ENCODE results near the gene KDM3B. TPM values are rescaled to one million over a fixed set of nuclear protein-coding genes. Genes with fewer than 3 reads are reported as not detected.
A peak's percentile ranks its signal among the peaks of the same experiment; 100 is the strongest.

KDM3B gene
- total RNA-seq, 5 donors from 2014 or later (not counting 1 experiment from before 2014, with no cell fraction given): 72.9 to 78.3 (median 76.0) TPM

- peaks cover 0 to 6% of the 10 kb centered on the region in 2 experiments for H3K27me3 ChIP-seq (replicated peaks in 1 of 2; ENCODE audit: control insufficient read depth in 2 of 2, extremely low read depth in 1 of 2, insufficient read depth in 2 of 2, low read length in 1 of 2)
- DNase-seq: no peak
- CTCF ChIA-PET: interaction anchor here (0.5 to 2.7 kb wide), 8 partner anchors 8 to 191 kb away, joined by 3 to 19 read pairs (median 4); partner anchors contain the start of gene HSPA9 (in 1 of the 2)
- Mint-ChIP-seq H3K27ac (peak overlapping the region; percentile 88 to 90), H3K4me3 (peak overlapping the region; percentile 82 to 88 (median 83)), H3K27me3 (no peaks in the 10 kb centered on the region), H3K4me1 (peaks cover 49 to 53% (median 51%) of the 10 kb centered on the region in 3 donors), H3K36me3 (peaks cover 9% of the 10 kb centered on the region), H3K9me3 (no peaks in the 10 kb centered on the region)
- peak overlapping the region; percentile 97 for H3K27ac ChIP-seq (ENCODE audit: low read length)
- ATAC-seq (replicated peaks in 1 of 4): no peak
- H3K36me3 ChIP-seq (ENCODE audit: control insufficient read depth in 2 of 2, extremely low read depth in 1 of 2, insufficient read depth in 1 of 2, low read length in 1 of 2): peaks cover 0 to 3% of the 10 kb centered on the region in 2 donors
- H3K4me3 ChIP-seq (ENCODE audit: control insufficient read depth in 1 of 2, extremely low read depth in 1 of 2, low read length in 1 of 2): peak overlapping the region; percentile 65 to 96
- WGBS (ENCODE audit: insufficient coverage): 44% methylated on average over 6 of the region's 21 CpGs
- H3K9me3 ChIP-seq: no peaks in the 10 kb centered on the region
- H3K4me1 ChIP-seq (ENCODE audit: control insufficient read depth in 1 of 2, extremely low read depth in 1 of 2, insufficient read depth in 2 of 2, low read length in 2 of 2): peaks cover 32 to 67% of the 10 kb centered on the region in 2 experiments
- POLR2A ChIA-PET: interaction anchor here (0.6 to 1.9 kb wide), 4 partner anchors 29 to 902 kb away, joined by 6 to 12 read pairs (median 10); partner anchors contain the start of gene ETF1 (in 1 of the 2)
Measured at GRCh38 chr5:138463419-138464007, 111.0 kb downstream of the KDM3B start.

- H3K36me3 Mint-ChIP-seq: peaks cover 9% of the 10 kb centered on the region
- no peaks in the 10 kb centered on the region for H3K27me3 Mint-ChIP-seq
- WGBS (ENCODE audit: insufficient coverage): 0% methylated on average over 22 of the region's 34 CpGs
- DNase-seq (peak; percentile 87 to 98 (median 91)), ATAC-seq (replicated peaks in 1 of 4) (peak; percentile 60 to 65 (median 62))
- H3K27ac Mint-ChIP-seq: peak overlapping the region; percentile 88 to 90
- Histone ChIP-seq H3K27ac (ENCODE audit: low read length) (peak overlapping the region; percentile 99), H3K9me3 (no peaks in the 10 kb centered on the region), H3K27me3 (replicated peaks in 1 of 2; ENCODE audit: control insufficient read depth in 2 of 2, extremely low read depth in 1 of 2, insufficient read depth in 2 of 2, low read length in 1 of 2) (peaks cover 0 to 6% of the 10 kb centered on the region in 2 experiments), H3K36me3 (ENCODE audit: control insufficient read depth in 2 of 2, extremely low read depth in 1 of 2, insufficient read depth in 1 of 2, low read length in 1 of 2) (peaks cover 0 to 3% of the 10 kb centered on the region in 2 donors), H3K4me3 (ENCODE audit: control insufficient read depth in 1 of 2, extremely low read depth in 1 of 2, low read length in 1 of 2) (peak overlapping the region; percentile 88 to 96), H3K4me1 (ENCODE audit: control insufficient read depth in 1 of 2, extremely low read depth in 1 of 2, insufficient read depth in 2 of 2, low read length in 2 of 2) (peaks cover 27 to 62% of the 10 kb centered on the region in 2 experiments)
- H3K9me3 Mint-ChIP-seq: no peaks in the 10 kb centered on the region
- peaks cover 47 to 53% (median 49%) of the 10 kb centered on the region in 3 donors for H3K4me1 Mint-ChIP-seq
- POLR2A ChIA-PET: interaction anchor here (0.6 to 1.9 kb wide), 2 partner anchors 29 to 79 kb away, joined by 11 to 12 read pairs; partner anchors contain the start of gene ETF1 (in 1 of the 2)
- peak overlapping the region; percentile 82 to 88 (median 83) for H3K4me3 Mint-ChIP-seq
- CTCF ChIA-PET: interaction anchor here (0.5 to 2.7 kb wide), 7 partner anchors 8 to 112 kb away, joined by 3 to 19 read pairs (median 5); partner anchors contain the start of genes KDM3B (in 1 of the 2) and REEP2 (in 1 of the 2)
Measured at GRCh38 chr5:138464008-138464387, 111.5 kb downstream of the KDM3B start.

GRCh38 chr5:138464388-138465260, 112.1 kb downstream of the KDM3B start:
- peaks cover 40 to 47% (median 42%) of the 10 kb centered on the region in 3 donors for H3K4me1 Mint-ChIP-seq
- ATAC-seq (replicated peaks in 1 of 4) (peak; percentile 74 to 76 (median 74)), DNase-seq (peak; percentile 82 to 98 (median 93))
- Histone ChIP-seq H3K27me3 (replicated peaks in 1 of 2; ENCODE audit: control insufficient read depth in 2 of 2, extremely low read depth in 1 of 2, insufficient read depth in 2 of 2, low read length in 1 of 2) (peaks cover 0 to 6% of the 10 kb centered on the region in 2 experiments), H3K36me3 (ENCODE audit: control insufficient read depth in 2 of 2, extremely low read depth in 1 of 2, insufficient read depth in 1 of 2, low read length in 1 of 2) (peaks cover 0 to 3% of the 10 kb centered on the region in 2 donors), H3K4me3 (ENCODE audit: control insufficient read depth in 1 of 2, extremely low read depth in 1 of 2, low read length in 1 of 2) (peak overlapping the region; percentile 88 to 96), H3K4me1 (ENCODE audit: control insufficient read depth in 1 of 2, extremely low read depth in 1 of 2, insufficient read depth in 2 of 2, low read length in 2 of 2) (peaks cover 22 to 56% of the 10 kb centered on the region in 2 experiments), H3K9me3 (no peaks in the 10 kb centered on the region), H3K27ac (ENCODE audit: low read length) (peak overlapping the region; percentile 99)
- no peaks in the 10 kb centered on the region for H3K9me3 Mint-ChIP-seq
- H3K36me3 Mint-ChIP-seq: peaks cover 9% of the 10 kb centered on the region
- POLR2A ChIA-PET: interaction anchor here (0.5 to 1.9 kb wide), 6 partner anchors 28 to 248 kb away, joined by 3 to 12 read pairs (median 4); partner anchors contain the start of gene ETF1 (in 2 of the 2)
- H3K4me3 Mint-ChIP-seq: peak overlapping the region; percentile 82 to 88 (median 83)
- CTCF ChIA-PET: interaction anchor here (0.5 to 2.6 kb wide), 14 partner anchors 9 to 848 kb away, joined by 3 to 19 read pairs (median 4); partner anchors contain the start of genes BRD8 (in 1 of the 2), ETF1 (in 1 of the 2), KDM3B (in 1 of the 2) and REEP2 (in 1 of the 2)
- WGBS (ENCODE audit: insufficient coverage): 0% methylated on average over 55 of the region's 64 CpGs
- peak overlapping the region; percentile 85 to 90 for H3K27ac Mint-ChIP-seq
- no peaks in the 10 kb centered on the region for H3K27me3 Mint-ChIP-seq

GRCh38 chr5:138465261-138466124, 113.0 kb downstream of the KDM3B start, which contains the start of gene EGR1:
Gene EGR1 (plus strand): TSS chr5:138465479. CDS start chr5:138465762, 283 bp downstream.
- under 1% methylated on average over 85 of the region's 85 CpGs for WGBS (ENCODE audit: insufficient coverage)
- no peaks in the 10 kb centered on the region for H3K9me3 Mint-ChIP-seq
- ATAC-seq (replicated peaks in 1 of 4) (peak; percentile 71 to 73 (median 72)), DNase-seq (peak; percentile 88 to 97 (median 92))
- Histone ChIP-seq H3K9me3 (no peaks in the 10 kb centered on the region), H3K4me3 (ENCODE audit: control insufficient read depth in 1 of 2, extremely low read depth in 1 of 2, low read length in 1 of 2) (peak within 1 kb of the TSS; percentile 88 to 96), H3K27ac (ENCODE audit: low read length) (peak within 1 kb of the TSS; percentile 99), H3K36me3 (ENCODE audit: control insufficient read depth in 2 of 2, extremely low read depth in 1 of 2, insufficient read depth in 1 of 2, low read length in 1 of 2) (peaks cover 0 to 3% of the 10 kb centered on the region in 2 donors), H3K27me3 (replicated peaks in 1 of 2; ENCODE audit: control insufficient read depth in 2 of 2, extremely low read depth in 1 of 2, insufficient read depth in 2 of 2, low read length in 1 of 2) (peaks cover 0 to 6% of the 10 kb centered on the region in 2 experiments), H3K4me1 (ENCODE audit: control insufficient read depth in 1 of 2, extremely low read depth in 1 of 2, insufficient read depth in 2 of 2, low read length in 2 of 2) (peaks cover 13 to 47% of the 10 kb centered on the region in 2 experiments)
- peaks cover 32 to 38% (median 35%) of the 10 kb centered on the region in 3 donors for H3K4me1 Mint-ChIP-seq
- peak within 1 kb of the TSS; percentile 85 to 90 for H3K27ac Mint-ChIP-seq
- peaks cover 9% of the 10 kb centered on the region for H3K36me3 Mint-ChIP-seq
- POLR2A ChIA-PET: interaction anchor here (0.5 to 1.9 kb wide), 10 partner anchors 17 to 248 kb away, joined by 3 to 12 read pairs (median 5); partner anchors contain the start of gene ETF1 (in 2 of the 2)
- no peaks in the 10 kb centered on the region for H3K27me3 Mint-ChIP-seq
- CTCF ChIA-PET: interaction anchor here (0.6 to 2.6 kb wide), 16 partner anchors 10 to 1300 kb away, joined by 3 to 19 read pairs (median 4); partner anchors contain the start of genes BRD8 (in 1 of the 2), ETF1 (in 1 of the 2), KDM3B (in 1 of the 2) and REEP2 (in 1 of the 2)
- H3K4me3 Mint-ChIP-seq: peak within 1 kb of the TSS; percentile 82 to 88 (median 83)

Data from T-cell (primary cell).